Activated CD4-positive, alpha-beta T cell treated with anti-CD3 and anti-CD28 coated beads, Interleukin-2, amount 50 U/mL, for 4 hours (primary cell): Measurements from ENCODE around the gene ASMTL.

Experiments used
- DNase-seq, 2 experiments: peaks; one replicate each; pipeline ENCODE4 v3.0.0-alpha.2; 2020

The ASMTL gene

GRCh38 chrX:1401611-1402430 is 50.9 kb downstream of the ASMTL start:
- DNase-seq: no peak

DNA sequence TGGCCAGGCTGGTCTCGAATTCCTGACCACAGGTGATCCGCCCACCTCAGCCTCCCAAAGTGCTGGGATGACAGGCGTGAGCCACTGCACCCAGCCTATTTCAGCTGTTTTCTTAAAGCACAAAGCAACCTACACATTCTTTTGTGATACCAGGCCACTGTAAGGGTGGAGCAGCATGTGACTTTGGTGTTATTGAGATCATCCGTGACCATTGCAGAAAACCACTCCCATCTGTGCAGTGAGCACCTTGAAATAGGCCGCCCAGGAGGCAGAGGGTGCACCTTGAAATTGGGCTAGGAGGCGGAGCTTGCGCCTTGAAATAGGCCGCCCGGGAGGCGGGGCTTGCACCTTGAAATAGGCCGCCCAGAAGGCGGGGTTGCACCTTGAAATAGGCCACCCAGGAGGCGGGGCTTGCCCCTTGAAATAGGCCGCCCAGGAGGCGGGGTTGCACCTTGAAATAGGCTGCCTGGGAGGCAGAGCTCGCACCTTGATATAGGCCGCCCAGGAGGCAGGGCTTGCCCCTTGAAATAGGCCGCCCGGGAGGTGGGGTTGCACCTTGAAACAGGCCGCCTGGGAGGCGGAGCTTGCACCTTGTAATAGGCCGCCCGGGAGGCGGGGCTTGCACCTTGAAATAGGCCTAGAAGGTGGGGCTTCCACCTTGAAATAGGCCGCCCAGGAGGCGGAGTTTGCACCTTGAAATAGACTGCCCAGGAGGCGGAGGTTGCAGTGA is 51.8 kb downstream of the ASMTL start:
- DNase-seq: no peak

- no peak for DNase-seq
Measured at GRCh38 chrX:1400049-1400448, 52.7 kb downstream of the ASMTL start.

- DNase-seq: no peak
Measured at GRCh38 chrX:1398431-1399340, 54.0 kb downstream of the ASMTL start.

DNA sequence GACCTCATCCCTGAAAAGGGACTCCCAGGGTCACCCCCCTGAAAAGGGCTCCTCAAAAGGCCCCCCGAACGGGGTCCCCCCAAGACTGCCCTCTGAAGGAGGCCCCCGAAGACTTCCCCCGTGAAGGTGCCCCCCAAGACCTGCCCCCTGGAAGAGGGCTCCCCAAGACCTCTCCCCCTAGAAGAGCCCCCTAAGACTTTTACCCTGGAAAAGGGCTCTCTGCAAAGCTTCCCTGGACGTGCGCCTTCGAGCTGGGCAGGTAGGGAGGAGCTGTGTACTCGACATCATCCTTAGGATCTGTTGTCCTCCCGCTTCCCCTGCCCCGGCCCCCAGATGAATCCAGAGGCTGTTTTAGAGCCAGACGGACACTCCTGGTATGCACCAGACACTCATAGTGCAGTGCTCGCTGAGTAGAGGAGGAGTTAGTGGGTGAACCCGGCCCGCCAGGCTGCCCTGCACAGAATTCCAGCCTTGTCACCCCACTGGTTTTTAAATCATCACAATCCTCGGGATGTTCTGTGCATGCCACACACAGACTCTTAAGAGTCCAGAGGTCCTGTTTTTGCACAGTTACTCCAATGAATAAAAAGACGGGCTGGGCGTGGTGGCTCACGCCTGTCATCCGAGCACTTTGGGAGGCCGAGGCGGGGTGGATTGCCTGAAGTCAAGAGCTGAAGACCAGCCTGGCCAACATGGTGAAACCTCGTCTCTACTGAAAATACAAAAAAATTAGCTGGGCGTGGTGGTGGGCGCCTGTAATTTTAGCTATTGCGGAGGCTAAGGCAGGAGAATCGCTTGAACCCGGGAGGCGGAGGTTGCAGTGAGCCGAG is 55.1 kb downstream of the ASMTL start:
- DNase-seq: no peak

- no peak for DNase-seq
Measured at GRCh38 chrX:1397001-1397400, 55.7 kb downstream of the ASMTL start.

DNA sequence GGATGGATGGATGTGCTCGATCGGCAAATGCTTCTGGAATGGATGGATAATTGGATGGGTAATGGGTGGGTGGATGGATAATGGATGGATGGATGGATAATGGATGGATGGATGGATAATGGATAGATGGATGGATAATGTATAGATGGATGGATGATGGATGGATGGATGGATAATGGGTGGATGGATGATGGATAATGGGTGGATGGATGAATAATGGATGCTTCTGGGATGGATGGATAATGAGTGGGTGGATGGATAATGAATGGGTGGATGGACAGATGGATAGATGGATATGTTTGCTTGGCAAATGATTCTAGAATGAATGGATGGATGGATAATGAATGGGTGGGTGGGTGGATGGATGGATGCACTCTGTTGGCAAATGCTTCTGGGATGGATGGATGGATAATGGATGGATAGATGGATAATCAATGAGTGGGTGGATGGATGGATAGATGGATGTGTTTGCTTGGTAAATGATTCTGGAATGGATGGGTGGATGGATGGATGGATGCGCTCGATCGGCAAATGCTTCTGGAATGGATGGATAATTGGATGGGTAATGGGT is 57.0 kb downstream of the ASMTL start:
- no peak for DNase-seq

DNA sequence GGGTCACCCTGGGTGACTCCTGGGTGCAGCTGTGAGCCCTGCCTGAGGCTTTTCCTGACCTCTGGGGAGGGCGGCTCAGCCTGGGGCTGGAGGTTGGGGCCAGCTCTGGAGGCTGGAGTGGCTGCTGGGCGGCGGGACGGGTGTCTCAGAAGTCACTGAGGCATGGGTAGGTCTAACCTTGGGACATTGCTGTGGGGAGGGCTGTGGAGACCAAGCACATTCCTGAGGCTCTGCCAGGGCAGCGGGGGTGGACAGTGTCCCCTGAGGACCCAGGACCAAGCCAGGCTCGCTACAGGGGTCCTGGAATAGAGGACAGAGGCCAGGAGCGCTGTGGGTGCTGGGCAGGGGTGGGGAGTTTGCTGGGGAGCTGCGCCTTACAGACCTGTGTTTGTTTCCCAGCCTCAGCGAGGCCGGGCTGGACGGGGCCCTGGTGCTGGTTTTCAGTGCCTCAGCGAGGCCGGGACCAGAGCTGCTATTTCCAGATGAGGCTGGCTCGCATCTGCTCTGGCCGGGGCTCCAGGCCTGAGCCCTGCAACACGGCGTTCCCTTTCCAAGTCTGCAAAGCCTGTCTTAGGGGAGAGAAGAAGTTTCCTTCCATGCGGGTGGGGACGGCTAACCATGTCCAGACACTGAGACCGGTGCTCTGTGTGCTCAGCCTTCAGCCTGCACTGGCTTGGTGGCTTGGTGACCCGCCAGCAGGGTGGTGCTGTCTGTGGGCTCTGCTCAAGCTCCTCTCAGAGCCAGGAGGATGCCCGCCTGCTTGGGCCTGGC is 57.8 kb downstream of the ASMTL start:
- no peak for DNase-seq

DNA sequence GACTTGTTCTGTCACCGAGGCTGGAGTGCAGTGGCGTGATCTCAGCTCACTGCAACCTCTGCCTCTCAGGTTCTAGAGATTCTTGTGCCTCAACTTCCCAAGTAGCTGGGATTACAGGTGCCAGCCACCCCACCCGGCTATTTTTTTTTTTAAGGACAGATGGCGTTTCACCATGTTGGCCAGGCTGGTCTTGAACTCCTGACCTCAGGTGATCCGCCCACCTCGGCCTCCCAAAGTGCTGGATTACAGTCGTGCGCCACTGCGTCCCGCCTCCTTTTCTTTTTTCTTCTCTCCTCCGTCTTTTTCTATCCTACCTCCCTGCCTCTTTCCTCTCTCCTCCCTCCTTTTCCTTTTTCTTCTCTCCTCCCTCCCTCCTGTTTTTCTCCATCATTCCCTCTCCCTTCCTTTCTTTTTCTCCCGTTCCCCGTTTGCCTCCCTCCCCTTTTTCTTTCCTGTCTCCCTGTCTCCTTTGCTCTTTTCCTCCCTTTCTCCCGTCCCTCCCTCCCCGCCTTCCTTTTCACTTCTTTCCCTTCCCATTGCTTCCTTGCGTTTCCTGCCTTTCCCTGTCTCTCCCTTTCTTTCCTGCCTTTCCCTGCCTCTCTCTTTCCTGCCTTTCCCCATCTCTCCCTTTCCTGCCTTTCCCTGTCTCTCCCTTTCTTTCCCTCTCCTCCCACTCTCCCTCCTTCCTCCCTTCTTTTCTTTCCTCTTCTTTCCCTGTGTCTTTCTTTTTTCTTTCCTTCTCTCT is 58.7 kb downstream of the ASMTL start:
- DNase-seq: no peak

GRCh38 chrX:1392376-1393068 is 60.2 kb downstream of the ASMTL start:
- no peak for DNase-seq

GRCh38 chrX:1391707-1392375 is 60.9 kb downstream of the ASMTL start, which contains the start of gene SLC25A6:
TSS of gene SLC25A6 (minus strand) at chrX:1392113. CDS start at chrX:1392009, 104 bp downstream.
- DNase-seq: peak; percentile 99

DNA sequence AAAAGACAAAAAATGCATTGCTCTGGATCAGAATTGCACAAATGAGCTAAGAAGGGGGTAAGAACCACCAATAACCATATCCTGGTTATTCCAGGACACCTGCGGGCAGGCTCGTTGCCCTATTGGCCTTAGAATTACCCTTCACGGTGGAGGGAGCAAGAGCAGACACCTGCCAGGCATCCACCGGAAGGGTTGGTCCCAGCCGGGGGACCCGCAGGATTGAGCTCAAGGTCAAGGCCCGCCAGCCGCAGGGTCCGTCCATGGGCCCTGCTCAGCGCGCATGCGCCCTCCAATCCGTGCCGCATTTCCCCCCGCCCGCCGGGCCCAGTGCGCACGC is 61.4 kb downstream of the ASMTL start:
- no peak for DNase-seq

DNA sequence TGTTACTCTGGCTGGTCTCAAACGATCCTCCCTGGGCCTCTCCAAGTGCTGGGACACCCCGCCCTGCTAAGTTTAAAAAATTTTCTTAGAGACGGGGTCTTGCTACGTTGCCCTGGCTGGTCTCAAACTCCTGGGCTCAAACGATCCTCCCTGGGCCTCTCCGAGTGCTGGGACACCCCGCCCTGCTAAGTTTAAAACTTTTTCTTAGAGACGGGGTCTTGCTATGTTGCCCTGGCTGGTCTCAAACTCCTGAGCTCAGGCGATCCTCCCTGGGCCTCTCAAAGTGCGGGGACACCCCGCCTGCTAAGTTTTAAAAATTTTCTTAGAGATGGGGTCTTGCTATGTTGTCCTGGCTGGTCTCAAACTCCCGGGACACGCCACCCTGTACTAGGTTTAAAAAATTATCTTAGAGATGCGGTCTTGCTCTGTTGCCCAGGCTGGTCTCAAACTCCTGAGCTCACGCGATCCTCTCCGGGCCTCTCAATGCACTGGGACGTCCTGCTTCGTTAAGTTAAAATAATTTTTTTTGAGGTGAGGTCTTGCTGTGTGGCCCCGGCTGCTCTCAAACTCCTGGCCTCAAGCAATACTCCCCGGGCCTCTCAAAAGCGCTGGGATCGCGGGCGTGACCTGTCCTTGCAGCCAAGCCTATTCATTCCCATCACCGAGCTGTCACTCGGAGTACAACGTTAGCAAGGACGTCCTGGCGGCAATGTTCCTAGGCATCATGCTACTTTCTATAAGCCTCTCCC is 61.9 kb downstream of the ASMTL start:
- no peak for DNase-seq

- DNase-seq: no peak
Measured at GRCh38 chrX:1389993-1390285, 62.8 kb downstream of the ASMTL start.

DNA sequence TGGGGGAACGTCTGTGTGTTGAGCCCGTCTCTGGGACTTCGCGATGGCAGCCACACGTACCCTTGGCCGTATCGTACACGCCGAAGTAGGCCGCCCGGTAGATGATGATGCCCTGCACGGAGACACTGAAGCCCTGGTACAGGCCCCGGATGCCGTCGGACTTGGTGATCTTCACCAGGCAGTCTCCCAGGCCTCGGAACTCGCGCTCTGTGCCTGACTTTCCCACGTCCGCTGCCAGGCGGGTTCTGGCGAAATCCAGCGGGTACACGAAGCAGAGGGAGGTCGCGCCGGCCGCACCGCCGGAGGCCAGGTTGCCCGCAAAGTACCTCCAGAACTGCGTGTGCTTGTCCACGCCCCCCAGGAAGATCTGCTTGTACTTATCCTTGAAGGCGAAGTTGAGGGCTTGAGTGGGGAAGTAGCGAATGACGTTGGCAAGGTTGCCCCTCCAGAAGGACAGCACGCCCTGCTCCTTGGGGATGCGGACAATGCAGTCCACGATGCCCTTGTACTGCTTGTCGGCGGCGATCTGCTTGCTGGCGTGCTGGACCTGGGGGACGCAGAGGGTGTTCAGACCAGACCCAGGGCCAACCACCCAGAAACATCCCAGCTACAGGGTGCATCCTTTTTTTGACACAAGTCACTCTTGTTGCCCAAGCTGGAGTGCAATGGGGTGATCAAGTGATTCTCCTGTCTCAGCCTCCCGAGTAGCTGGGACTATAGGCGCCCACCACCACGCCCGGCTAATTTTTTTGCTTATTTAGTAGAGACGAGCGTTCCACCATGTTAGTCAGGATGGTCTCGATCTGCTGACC is 63.3 kb downstream of the ASMTL start:
- no peak for DNase-seq

DNA sequence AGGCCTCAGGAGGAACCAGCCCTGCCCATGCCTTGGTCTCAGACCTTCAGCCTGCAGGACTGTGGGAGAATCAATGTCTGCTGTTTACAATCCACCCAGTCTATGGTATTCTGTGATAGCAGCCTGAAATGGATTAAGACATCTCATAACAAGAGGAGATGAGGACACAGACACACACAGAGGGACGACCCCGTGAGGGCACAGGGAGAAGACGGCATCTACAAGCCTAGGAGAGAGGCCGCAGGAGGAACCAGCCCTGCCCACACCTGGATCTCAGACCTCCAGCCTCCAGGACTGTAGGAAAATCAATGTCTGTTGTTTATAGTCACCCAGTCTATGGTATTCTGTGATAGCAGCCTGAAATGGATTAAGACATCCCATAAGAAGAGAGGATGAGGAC is 64.1 kb downstream of the ASMTL start:
- DNase-seq: no peak

- DNase-seq: no peak
Measured at GRCh38 chrX:1387141-1387776, 65.5 kb downstream of the ASMTL start.
